ENCODE data around the gene DCLRE1B. TPM values are rescaled to one million over a fixed set of nuclear protein-coding genes. Genes with fewer than 3 reads are reported as not detected.
A peak's percentile ranks its signal among the peaks of the same experiment; 100 is the strongest.

Gene DCLRE1B
- total RNA-seq, 2 experiments from 2014 or later: 19.6 to 19.7 TPM

DNA sequence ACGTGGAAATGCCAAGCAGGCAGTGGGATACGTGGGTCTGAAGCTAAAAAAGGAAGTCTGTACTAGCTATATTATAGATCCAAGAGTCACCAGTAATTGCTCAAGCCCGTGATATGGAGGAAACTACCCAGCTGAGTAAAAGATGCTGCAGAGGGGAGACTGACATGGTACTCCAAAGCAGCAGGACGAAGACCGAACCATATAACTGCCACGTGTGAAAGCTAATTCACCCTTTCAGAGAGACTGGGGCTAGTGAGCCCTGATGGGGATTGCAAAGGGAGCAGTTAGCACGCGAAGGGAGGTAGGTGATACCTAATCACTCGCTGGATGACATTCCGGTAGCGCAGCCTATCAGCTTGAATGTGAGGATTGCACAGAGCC lies 843 bp upstream of the DCLRE1B start:
- ChIA-PET CTCF (interaction anchor here (1.0 to 7.5 kb wide), 23 partner anchors 9 to 378 kb away, joined by 3 to 79 read pairs (median 6); partner anchors contain the start of genes HIPK1 and OLFML3), POLR2A (interaction anchor here (0.6 to 5.5 kb wide), 18 partner anchors 11 to 93 kb away, joined by 3 to 110 read pairs (median 4); partner anchors contain the start of genes HIPK1 and RSBN1)
- peaks cover 59% of the 10 kb centered on the region for H3K36me3 Mint-ChIP-seq (ENCODE audit: low read depth)
- H3K9me3 Mint-ChIP-seq (ENCODE audit: insufficient read depth): no peaks in the 10 kb centered on the region
- H3K4me1 Mint-ChIP-seq (ENCODE audit: low read depth): peaks cover 66% of the 10 kb centered on the region
- H3K27ac Mint-ChIP-seq: peak overlapping the region; percentile 96
- DNase-seq (no peak), ATAC-seq (peak; percentile 49)
- H3K4me3 Mint-ChIP-seq: peak overlapping the region; percentile 97
- H3K27me3 Mint-ChIP-seq (ENCODE audit: low read depth): no peaks in the 10 kb centered on the region

DNA sequence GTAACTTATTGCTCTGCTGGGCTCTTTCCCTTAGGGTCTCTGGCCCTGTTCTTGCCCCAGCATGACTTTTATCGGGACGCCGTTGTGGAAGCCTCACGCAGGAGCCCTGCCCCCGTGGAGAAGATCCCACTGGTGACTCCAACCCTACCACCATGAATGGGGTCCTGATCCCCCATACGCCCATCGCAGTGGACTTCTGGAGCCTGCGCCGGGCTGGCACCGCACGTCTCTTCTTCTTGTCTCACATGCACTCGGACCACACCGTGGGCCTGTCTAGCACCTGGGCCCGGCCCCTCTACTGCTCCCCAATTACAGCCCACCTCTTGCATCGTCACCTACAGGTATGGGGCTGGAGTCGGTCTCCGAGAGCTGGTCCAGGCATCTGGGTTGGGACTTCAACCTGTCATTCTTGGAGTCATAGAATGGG lies 322 bp downstream of the DCLRE1B start:
- Mint-ChIP-seq H3K4me1 (ENCODE audit: low read depth) (peaks cover 62% of the 10 kb centered on the region), H3K27ac (peak overlapping the region; percentile 96)

DNA sequence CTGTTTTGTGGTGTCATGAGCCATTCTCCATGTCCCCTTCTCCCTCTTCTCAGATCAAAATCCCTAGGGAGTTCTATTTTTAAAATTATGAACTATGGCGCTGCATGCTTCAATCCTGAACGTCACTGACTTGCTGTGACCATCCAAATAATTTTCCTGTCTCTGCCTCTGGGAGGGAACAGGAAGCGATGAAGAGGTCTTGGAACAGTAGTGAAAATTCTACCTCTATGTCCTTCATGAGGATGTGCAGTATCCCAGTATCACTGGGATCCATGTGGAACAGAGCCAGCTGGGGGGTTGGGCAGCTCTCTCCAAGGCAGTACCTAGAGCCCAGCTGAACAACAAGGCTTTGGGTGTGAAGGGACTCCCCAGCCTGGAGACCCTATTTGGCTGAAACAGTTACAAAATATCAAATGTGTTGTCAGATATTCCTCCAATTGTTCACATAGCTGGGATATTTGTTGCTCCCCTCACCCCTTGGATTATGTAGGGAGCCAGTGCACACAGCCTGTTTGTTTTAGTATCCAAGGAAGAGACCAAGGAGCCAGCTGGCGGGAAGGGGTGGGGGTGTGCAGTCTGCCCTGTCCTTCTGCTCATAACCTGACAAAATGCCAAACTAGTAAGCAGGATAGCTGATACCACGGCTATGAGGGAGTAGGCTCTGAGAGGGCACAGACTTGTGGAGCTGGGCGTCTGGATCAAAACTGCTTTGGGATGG lies 7.6 kb downstream of the DCLRE1B start:
- Mint-ChIP-seq H3K4me1 (ENCODE audit: low read depth) (peaks cover 16% of the 10 kb centered on the region), H3K27me3 (ENCODE audit: low read depth) (no peaks in the 10 kb centered on the region), H3K9me3 (ENCODE audit: insufficient read depth) (no peaks in the 10 kb centered on the region), H3K27ac (no peak overlapping the region), H3K36me3 (ENCODE audit: low read depth) (peaks cover 47% of the 10 kb centered on the region), H3K4me3 (no peak overlapping the region)
- ChIA-PET CTCF (interaction anchor here (0.7 to 1.6 kb wide), 4 partner anchors 11 to 51 kb away, joined by 3 to 6 read pairs (median 4); partner anchors contain the start of gene HIPK1), POLR2A (interaction anchor here (1.1 kb wide), 1 partner anchor 16 kb away, joined by 4 read pairs; the partner anchor contains the start of gene HIPK1)
- DNase-seq (no peak), ATAC-seq (no peak)

More for the DNA sequence above, 322 bp downstream of the DCLRE1B start:
- CTCF ChIA-PET: interaction anchor here (0.9 to 7.5 kb wide), 8 partner anchors 13 to 72 kb away, joined by 3 to 79 read pairs (median 14); partner anchors contain the start of gene HIPK1
- no peaks in the 10 kb centered on the region for H3K9me3 Mint-ChIP-seq (ENCODE audit: insufficient read depth)
- POLR2A ChIA-PET: interaction anchor here (0.6 to 5.5 kb wide), 6 partner anchors 12 to 37 kb away, joined by 4 to 110 read pairs (median 22); partner anchors contain the start of gene HIPK1
- H3K4me3 Mint-ChIP-seq: peak overlapping the region; percentile 97
- peak; percentile 3 for ATAC-seq
- DNase-seq: no peak
- peaks cover 56% of the 10 kb centered on the region for H3K36me3 Mint-ChIP-seq (ENCODE audit: low read depth)
- no peaks in the 10 kb centered on the region for H3K27me3 Mint-ChIP-seq (ENCODE audit: low read depth)

DNA sequence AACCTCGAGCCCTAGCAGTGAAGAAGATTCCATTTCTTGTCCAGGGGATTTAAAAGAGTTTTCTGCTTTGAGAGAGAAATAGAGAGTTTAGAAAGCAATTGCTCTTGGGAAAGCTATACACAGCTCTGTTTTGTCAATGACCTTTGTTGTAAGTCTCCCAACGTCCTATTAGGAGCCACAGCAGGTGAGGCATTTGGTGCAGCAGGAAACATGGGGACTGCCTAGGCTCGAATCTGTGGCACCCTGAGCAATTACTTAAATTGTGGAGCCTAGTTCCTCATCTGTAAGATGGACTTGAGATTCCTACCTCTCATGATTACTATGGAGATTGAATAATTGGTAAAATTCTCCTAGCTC lies 8.2 kb downstream of the DCLRE1B start:
- ChIA-PET POLR2A (interaction anchor here (1.1 kb wide), 1 partner anchor 16 kb away, joined by 4 read pairs; the partner anchor contains the start of gene HIPK1), CTCF (interaction anchor here (0.7 to 1.6 kb wide), 4 partner anchors 11 to 50 kb away, joined by 3 to 6 read pairs (median 4); partner anchors contain the start of gene HIPK1)
- peaks cover 12% of the 10 kb centered on the region for H3K4me1 Mint-ChIP-seq (ENCODE audit: low read depth)
- H3K4me3 Mint-ChIP-seq: no peak overlapping the region
- H3K9me3 Mint-ChIP-seq (ENCODE audit: insufficient read depth): no peaks in the 10 kb centered on the region
- ATAC-seq (no peak), DNase-seq (no peak)
- peaks cover 43% of the 10 kb centered on the region for H3K36me3 Mint-ChIP-seq (ENCODE audit: low read depth)
- no peaks in the 10 kb centered on the region for H3K27me3 Mint-ChIP-seq (ENCODE audit: low read depth)
- no peak overlapping the region for H3K27ac Mint-ChIP-seq

DNA sequence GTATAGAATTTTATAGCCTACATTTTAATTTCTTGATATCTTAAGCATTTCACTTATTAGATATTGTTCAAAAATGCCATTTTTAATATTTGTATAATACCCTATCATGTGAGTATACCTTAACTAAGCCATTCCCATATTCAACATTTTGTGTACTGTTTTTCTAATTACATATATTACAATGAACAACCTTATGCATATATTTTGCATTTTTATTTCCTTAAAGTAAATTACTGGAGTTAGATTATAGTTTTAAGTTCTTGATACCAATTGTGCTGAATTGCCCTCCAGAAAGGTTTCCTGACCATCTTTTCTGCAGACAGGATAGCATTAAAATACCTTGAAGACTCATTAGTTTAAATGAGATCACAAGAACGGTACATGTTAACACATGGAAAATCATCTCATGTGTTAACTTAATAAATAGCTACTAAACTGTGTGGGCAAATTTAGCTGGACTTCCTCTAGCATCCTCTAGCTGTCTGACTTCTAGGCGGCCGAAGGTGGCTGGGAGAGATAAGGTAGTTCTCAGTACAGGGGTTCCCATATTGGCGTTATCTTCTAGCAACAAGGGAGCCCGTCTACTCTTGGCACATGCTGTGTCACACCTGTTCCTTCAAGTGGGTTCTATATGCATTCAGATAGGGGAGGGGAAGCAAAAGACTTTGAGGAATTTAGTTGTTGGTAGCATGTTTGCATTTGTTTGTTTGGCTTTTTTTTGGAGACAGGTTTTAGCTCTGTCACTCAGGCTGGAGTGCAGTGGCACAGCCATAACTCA lies 8.9 kb downstream of the DCLRE1B start:
- H3K27me3 Mint-ChIP-seq (ENCODE audit: low read depth): no peaks in the 10 kb centered on the region
- ChIA-PET CTCF (interaction anchor here (1.5 to 1.6 kb wide), 2 partner anchors 17 to 50 kb away, joined by 4 to 6 read pairs; no protein-coding TSS in a partner anchor), POLR2A (interaction anchor here (1.1 kb wide), 1 partner anchor 15 kb away, joined by 4 read pairs; the partner anchor contains the start of gene HIPK1)
- DNase-seq: no peak
- no peaks in the 10 kb centered on the region for H3K9me3 Mint-ChIP-seq (ENCODE audit: insufficient read depth)
- no peak overlapping the region for H3K27ac Mint-ChIP-seq
- ATAC-seq: no peak
- no peak overlapping the region for H3K4me3 Mint-ChIP-seq
- H3K4me1 Mint-ChIP-seq (ENCODE audit: low read depth): peaks cover 10% of the 10 kb centered on the region
- H3K36me3 Mint-ChIP-seq (ENCODE audit: low read depth): peaks cover 40% of the 10 kb centered on the region

DNA sequence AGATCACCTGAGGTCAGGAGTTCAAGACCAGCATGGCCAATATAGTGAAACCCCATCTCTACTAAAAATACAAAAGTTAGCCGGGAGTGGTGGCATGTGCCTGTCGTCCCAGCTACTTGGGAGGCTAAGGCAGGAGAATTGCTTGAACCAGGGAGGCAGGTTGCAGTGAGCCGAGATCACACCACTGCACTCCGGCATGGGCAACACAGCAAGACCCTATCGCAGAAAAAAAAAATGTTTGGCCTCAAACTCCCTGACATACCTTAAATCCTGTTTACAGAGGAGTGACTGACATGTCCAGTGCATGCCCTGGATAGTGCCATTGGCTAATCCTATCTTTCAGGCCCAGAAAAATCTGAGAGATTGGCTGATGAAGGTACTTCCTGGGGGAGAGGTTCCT lies 11.8 kb downstream of the DCLRE1B start:
- POLR2A ChIA-PET: interaction anchor here (1.0 to 3.5 kb wide), 2 partner anchors 11 to 12 kb away, joined by 4 to 20 read pairs; partner anchors contain the start of gene HIPK1
- no peaks in the 10 kb centered on the region for H3K9me3 Mint-ChIP-seq (ENCODE audit: insufficient read depth)
- peaks cover 2% of the 10 kb centered on the region for H3K4me1 Mint-ChIP-seq (ENCODE audit: low read depth)
- H3K36me3 Mint-ChIP-seq (ENCODE audit: low read depth): peaks cover 17% of the 10 kb centered on the region
- H3K27me3 Mint-ChIP-seq (ENCODE audit: low read depth): no peaks in the 10 kb centered on the region
- DNase-seq (no peak), ATAC-seq (no peak)
- no peak overlapping the region for H3K4me3 Mint-ChIP-seq
- CTCF ChIA-PET: interaction anchor here (2.0 kb wide), 1 partner anchor 13 kb away, joined by 6 read pairs; no protein-coding TSS in a partner anchor
- H3K27ac Mint-ChIP-seq: no peak overlapping the region

DNA sequence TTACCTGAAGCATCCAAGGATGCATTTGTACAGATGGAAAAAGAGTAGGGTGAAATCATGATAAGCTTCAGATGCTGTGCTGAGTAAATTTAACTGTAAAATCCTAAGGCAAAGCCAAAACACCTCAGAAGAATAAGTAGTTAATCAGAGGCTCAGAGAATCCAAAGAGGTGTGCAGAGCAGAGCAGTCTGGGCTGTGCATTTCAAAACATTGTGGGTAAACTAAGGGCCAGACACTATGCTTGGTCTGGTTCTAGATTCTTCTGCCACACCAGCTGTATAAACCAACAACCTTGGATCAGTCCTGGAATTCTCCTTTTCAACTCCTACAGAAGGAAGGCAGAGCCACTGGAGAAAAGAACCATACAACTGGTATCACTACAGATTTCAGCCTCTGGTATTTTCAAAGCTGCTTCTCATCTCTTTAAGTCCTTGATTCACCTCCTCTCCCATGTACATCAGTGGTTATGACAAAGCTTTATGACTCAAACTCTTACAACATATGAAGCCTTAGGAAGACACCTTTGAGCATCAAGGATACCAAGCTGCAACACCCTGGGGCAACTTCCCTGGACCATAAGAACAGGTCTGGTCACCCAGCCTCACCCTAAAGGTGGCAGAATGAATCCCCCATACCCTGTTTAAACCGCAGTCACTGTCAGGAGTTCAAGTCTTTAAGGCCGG lies 12.4 kb downstream of the DCLRE1B start:
- ATAC-seq: peak; percentile 36
- CTCF ChIA-PET: interaction anchor here (1.0 to 2.0 kb wide), 4 partner anchors 11 to 42 kb away, joined by 3 to 7 read pairs (median 6); partner anchors contain the start of genes DCLRE1B and HIPK1
- H3K27me3 Mint-ChIP-seq (ENCODE audit: low read depth): peaks cover 2% of the 10 kb centered on the region
- peaks cover 2% of the 10 kb centered on the region for H3K4me1 Mint-ChIP-seq (ENCODE audit: low read depth)
- no peak overlapping the region for H3K4me3 Mint-ChIP-seq
- DNase-seq: no peak
- H3K9me3 Mint-ChIP-seq (ENCODE audit: insufficient read depth): no peaks in the 10 kb centered on the region
- H3K27ac Mint-ChIP-seq: no peak overlapping the region
- peaks cover 17% of the 10 kb centered on the region for H3K36me3 Mint-ChIP-seq (ENCODE audit: low read depth)
- POLR2A ChIA-PET: interaction anchor here (1.0 to 3.5 kb wide), 2 partner anchors 11 to 12 kb away, joined by 4 to 20 read pairs; partner anchors contain the start of gene HIPK1

DNA sequence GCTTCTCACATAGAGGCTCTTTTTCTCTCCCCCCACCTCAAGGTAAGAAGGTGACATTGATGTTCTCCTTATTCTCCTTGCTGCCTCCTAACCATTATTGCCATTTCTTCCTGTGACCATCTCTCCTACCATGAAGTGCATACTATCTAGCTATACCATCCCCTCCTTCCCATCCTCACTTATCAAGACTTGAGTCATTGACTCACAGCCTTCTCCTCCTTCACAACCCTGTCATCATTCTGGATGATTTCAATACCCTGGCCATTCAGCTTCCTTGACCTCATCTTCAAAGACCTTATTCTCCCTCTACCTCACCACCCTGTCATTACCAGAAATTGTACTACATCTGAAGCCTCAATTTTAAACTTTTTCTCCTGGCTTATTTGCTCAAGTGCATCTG lies 13.1 kb downstream of the DCLRE1B start:
- CTCF ChIA-PET: interaction anchor here (1.0 to 2.0 kb wide), 4 partner anchors 10 to 43 kb away, joined by 3 to 7 read pairs (median 6); partner anchors contain the start of genes DCLRE1B and HIPK1
- DNase-seq (no peak), ATAC-seq (no peak)
- no peaks in the 10 kb centered on the region for H3K9me3 Mint-ChIP-seq (ENCODE audit: insufficient read depth)
- H3K27me3 Mint-ChIP-seq (ENCODE audit: low read depth): peaks cover 3% of the 10 kb centered on the region
- H3K36me3 Mint-ChIP-seq (ENCODE audit: low read depth): peaks cover 13% of the 10 kb centered on the region
- no peak overlapping the region for H3K4me3 Mint-ChIP-seq
- POLR2A ChIA-PET: interaction anchor here (3.5 kb wide), 1 partner anchor 11 kb away, joined by 20 read pairs; the partner anchor contains the start of gene HIPK1
- no peak overlapping the region for H3K27ac Mint-ChIP-seq
- H3K4me1 Mint-ChIP-seq (ENCODE audit: low read depth): peaks cover 2% of the 10 kb centered on the region

DNA sequence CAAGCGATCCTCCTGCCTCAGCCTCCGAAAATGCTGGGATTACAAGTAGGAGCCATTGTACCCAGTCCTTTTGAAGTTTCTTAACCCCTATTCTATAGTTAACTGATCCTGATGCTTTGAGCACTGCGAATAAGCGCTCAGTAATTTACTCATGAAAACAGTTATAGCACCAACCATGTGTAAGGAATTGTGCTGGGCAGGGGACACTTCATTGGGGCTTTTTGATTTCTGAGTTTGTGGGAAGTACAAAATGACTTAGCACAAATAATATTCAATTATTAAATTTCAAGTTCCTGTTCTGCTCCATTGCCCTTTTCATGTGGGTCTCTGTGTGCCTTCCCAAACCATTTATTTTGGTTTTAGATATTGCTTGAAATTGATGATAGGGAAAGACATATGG lies 17.8 kb downstream of the DCLRE1B start:
- H3K27ac Mint-ChIP-seq: no peak overlapping the region
- DNase-seq (no peak), ATAC-seq (no peak)
- H3K4me1 Mint-ChIP-seq (ENCODE audit: low read depth): peaks cover 4% of the 10 kb centered on the region
- H3K4me3 Mint-ChIP-seq: no peak overlapping the region
- peaks cover 8% of the 10 kb centered on the region for H3K27me3 Mint-ChIP-seq (ENCODE audit: low read depth)
- H3K36me3 Mint-ChIP-seq (ENCODE audit: low read depth): no peaks in the 10 kb centered on the region
- H3K9me3 Mint-ChIP-seq (ENCODE audit: insufficient read depth): no peaks in the 10 kb centered on the region
- POLR2A ChIA-PET: no interaction called here
- CTCF ChIA-PET: no interaction called here

DNA sequence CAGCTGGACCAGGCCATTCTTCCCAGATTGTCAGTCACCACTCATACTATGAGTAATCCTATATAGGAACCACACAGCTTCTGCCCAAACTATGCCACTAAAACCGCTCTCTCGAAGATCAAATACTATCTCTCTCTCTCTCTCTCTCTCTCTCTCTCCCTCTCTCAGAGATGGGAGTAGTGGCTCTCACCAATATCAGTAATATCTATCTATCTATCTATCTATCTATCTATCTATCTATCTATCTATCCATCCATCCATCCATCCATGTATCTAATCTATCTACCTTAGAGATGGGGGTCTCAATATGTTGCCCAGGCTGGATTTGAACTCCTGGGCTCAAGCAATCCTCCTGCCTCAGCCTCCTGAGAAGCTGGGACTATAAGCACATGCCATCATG lies 19.3 kb downstream of the DCLRE1B start:
- Mint-ChIP-seq H3K9me3 (ENCODE audit: insufficient read depth) (no peaks in the 10 kb centered on the region), H3K36me3 (ENCODE audit: low read depth) (no peaks in the 10 kb centered on the region), H3K27me3 (ENCODE audit: low read depth) (peaks cover 8% of the 10 kb centered on the region), H3K4me3 (no peak overlapping the region), H3K27ac (no peak overlapping the region), H3K4me1 (ENCODE audit: low read depth) (peaks cover 14% of the 10 kb centered on the region)
- no peak for ATAC-seq
- POLR2A ChIA-PET: interaction anchor here (0.9 kb wide), 1 partner anchor 9 kb away, joined by 3 read pairs; no protein-coding TSS in a partner anchor
- CTCF ChIA-PET: interaction anchor here (0.7 to 1.1 kb wide), 3 partner anchors 11 to 139 kb away, joined by 3 read pairs; no protein-coding TSS in a partner anchor
- no peak for DNase-seq

Measured in activated CD8-positive, alpha-beta T cell treated with anti-CD3 and anti-CD28 coated beads, Interleukin-2, amount 10 ng/mL, durations not matched to agents 7 days and 5 days (primary cell).